ENCODE results near the gene SRSF2. TPM values are rescaled to one million over a fixed set of nuclear protein-coding genes. Genes with fewer than 3 reads are reported as not detected.

The SRSF2 gene
- total RNA-seq, 1 experiment from 2014 or later = 211 TPM

- no peak for DNase-seq (ENCODE audit: extremely low read depth, low read depth)
Observed at GRCh38 chr17:76685366-76685765, 51.8 kb downstream of the SRSF2 start.

GRCh38 chr17:76684756-76685155, 52.4 kb downstream of the SRSF2 start:
- no peak for DNase-seq (ENCODE audit: extremely low read depth, low read depth)

Small RNA genes within 50 kb of the gene (small RNA-seq; reads per million reads assigned to genes)
- gene AC005837.3 (0 reads per million in 2 experiments), gene RF02271 (0 reads per million in 2 experiments), gene RNU6-97P (0 reads per million in 2 experiments), gene RNY4P36 (0 to 0.35 reads per million in 2 experiments)

Other genes with a start within 250 kb of the SRSF2 start
- 21.5 and 28.1 TPM in 2 replicates for gene RHBDF2, start 235.9 kb downstream of the SRSF2 start, total RNA-seq (2014; rRNA removed; shearing (Covaris generic))
- 2.8 TPM in 2 replicates for gene CYGB, start 199.6 kb downstream of the SRSF2 start, total RNA-seq (2014; rRNA removed; shearing (Covaris generic))
- gene PRCD, start 197.3 kb downstream of the SRSF2 start, total RNA-seq (2014; rRNA removed; shearing (Covaris generic)) = not detected in 2 replicates
- 1.4 and 3.1 TPM in 2 replicates for gene ST6GALNAC2, start 151.5 kb downstream of the SRSF2 start, total RNA-seq (2014; rRNA removed; shearing (Covaris generic))
- not detected in 2 replicates for gene ST6GALNAC1, start 93.6 kb downstream of the SRSF2 start, total RNA-seq (2014; rRNA removed; shearing (Covaris generic))
- gene MXRA7, start 26.4 kb downstream of the SRSF2 start, total RNA-seq (2014; rRNA removed; shearing (Covaris generic)) = 30.8 and 35.1 TPM in 2 replicates
- 20.9 and 24.7 TPM in 2 replicates for gene JMJD6, start 10.7 kb downstream of the SRSF2 start, total RNA-seq (2014; rRNA removed; shearing (Covaris generic))
- gene METTL23, start 10.5 kb downstream of the SRSF2 start, total RNA-seq (2014; rRNA removed; shearing (Covaris generic)) = 47.6 and 51.2 TPM in 2 replicates
- gene MFSD11, start 788 bp upstream of the SRSF2 start, total RNA-seq (2014; rRNA removed; shearing (Covaris generic)) = 33.2 and 41.1 TPM in 2 replicates
- gene MGAT5B, start 131.1 kb upstream of the SRSF2 start, total RNA-seq (2014; rRNA removed; shearing (Covaris generic)) = 0.72 and 1.2 TPM in 2 replicates

Data from NCI-H460 (cell line).